ENCODE results near the gene VTI1A.

DNA sequence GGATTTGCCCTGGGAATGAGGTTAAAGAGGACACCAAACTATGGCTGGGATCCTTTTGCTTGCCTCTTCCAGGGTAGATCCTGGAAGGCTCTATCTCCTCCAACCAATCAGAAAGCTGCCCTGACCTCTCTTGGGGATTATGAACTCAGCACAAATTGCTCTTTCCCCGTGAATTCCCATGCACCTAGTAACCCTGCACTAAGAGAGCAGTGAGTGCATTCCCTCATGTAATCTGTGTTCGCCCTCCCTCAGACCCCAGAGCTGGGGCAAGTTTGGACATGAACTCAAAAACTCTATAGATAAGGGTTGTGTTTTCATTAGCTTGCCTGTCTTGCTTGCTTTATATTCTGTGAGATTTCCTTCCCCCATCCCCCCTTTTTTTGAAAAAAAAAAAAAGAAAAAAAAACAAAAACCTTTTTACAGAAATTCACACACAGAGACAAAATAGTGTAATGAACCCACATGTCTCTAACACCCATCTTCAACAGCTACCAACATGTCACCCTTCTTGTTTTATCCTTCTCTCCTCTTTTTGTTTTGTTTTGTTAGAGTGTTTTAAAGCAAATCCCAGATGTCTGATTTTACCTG, 277.5 kb downstream of the VTI1A start:
- TF ChIP-seq EP300 (IDR thresholded peaks at IDR 0.05) (no peak), POLR2A (IDR thresholded peaks at IDR 0.05) (no peak), POLR2AphosphoS5 (IDR thresholded peaks at IDR 0.05) (no peak)
- TF ChIP-seq, protein P1, sequence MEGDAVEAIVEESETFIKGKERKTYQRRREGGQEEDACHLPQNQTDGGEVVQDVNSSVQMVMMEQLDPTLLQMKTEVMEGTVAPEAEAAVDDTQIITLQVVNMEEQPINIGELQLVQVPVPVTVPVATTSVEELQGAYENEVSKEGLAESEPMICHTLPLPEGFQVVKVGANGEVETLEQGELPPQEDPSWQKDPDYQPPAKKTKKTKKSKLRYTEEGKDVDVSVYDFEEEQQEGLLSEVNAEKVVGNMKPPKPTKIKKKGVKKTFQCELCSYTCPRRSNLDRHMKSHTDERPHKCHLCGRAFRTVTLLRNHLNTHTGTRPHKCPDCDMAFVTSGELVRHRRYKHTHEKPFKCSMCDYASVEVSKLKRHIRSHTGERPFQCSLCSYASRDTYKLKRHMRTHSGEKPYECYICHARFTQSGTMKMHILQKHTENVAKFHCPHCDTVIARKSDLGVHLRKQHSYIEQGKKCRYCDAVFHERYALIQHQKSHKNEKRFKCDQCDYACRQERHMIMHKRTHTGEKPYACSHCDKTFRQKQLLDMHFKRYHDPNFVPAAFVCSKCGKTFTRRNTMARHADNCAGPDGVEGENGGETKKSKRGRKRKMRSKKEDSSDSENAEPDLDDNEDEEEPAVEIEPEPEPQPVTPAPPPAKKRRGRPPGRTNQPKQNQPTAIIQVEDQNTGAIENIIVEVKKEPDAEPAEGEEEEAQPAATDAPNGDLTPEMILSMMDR (IDR thresholded peaks at IDR 0.05), result no peak

Measured in sigmoid colon (tissue), 4 donors.